GM18951 (cell line): ENCODE measurements around the gene OTUB1.

ENCODE experiments used
- POLR2A ChIP-seq: IDR thresholded peaks from 4 replicates; pipeline ENCODE4 v1.6.1; 2011; ENCODE audit warnings: mild to moderate bottlenecking; ENCODE audit not compliant: insufficient read length, insufficient read depth; ENCODE audit errors: extremely low read depth
- in situ Hi-C: fragments of 300-500 bp; cut with MboI; formaldehyde crosslinking; loops from one replicate; pipeline ENCODE4 v1.12.0; 2022; ENCODE audit warnings: low sequenced_read_pairs, mixed read lengths, inconsistent platforms; ENCODE audit not compliant: unreplicated experiment

OTUB1 gene

GRCh38 chr11:63993993-63994392 lies 7.8 kb downstream of the OTUB1 start:
- TF ChIP-seq POLR2A: no peak
- in situ Hi-C loops: no loop called here

- in situ Hi-C loops: no loop called here
Observed at GRCh38 chr11:63996512-63996911, 10.3 kb downstream of the OTUB1 start.

GRCh38 chr11:63997104-63997700 lies 11.0 kb downstream of the OTUB1 start:
- TF ChIP-seq POLR2A: no peak
- in situ Hi-C loops: no loop called here

More at GRCh38 chr11:63996512-63996911, 10.3 kb downstream of the OTUB1 start:
- TF ChIP-seq POLR2A: no peak

GRCh38 chr11:63997801-63998337 lies 11.6 kb downstream of the OTUB1 start:
- no peak for TF ChIP-seq POLR2A
- in situ Hi-C loops: no loop called here

GRCh38 chr11:63998558-63999348 lies 12.5 kb downstream of the OTUB1 start:
- in situ Hi-C loops: no loop called here
- no peak for TF ChIP-seq POLR2A

GRCh38 chr11:63999349-64000025 lies 13.2 kb downstream of the OTUB1 start:
- in situ Hi-C loops: no loop called here
- TF ChIP-seq POLR2A: no peak

- TF ChIP-seq POLR2A: no peak
- in situ Hi-C loops: no loop called here
Observed at GRCh38 chr11:64000026-64000739, 13.9 kb downstream of the OTUB1 start.

- in situ Hi-C loops: no loop called here
- no peak for TF ChIP-seq POLR2A
Observed at GRCh38 chr11:64000740-64001483, 14.7 kb downstream of the OTUB1 start.

- in situ Hi-C loops: no loop called here
- no peak for TF ChIP-seq POLR2A
Observed at GRCh38 chr11:64001484-64002420, 15.5 kb downstream of the OTUB1 start.

GRCh38 chr11:64003807-64004589 lies 17.8 kb downstream of the OTUB1 start:
- in situ Hi-C loops: no loop called here
- no peak for TF ChIP-seq POLR2A

GRCh38 chr11:64004590-64004984 lies 18.3 kb downstream of the OTUB1 start:
- no peak for TF ChIP-seq POLR2A
- in situ Hi-C loops: no loop called here
